Stimulated activated CD4-positive, alpha-beta T cell treated with anti-CD3 and anti-CD28 coated beads, Interleukin-12 subunit alpha, Interleukin-12 subunit beta, amount 100 ng/mL, for 4 hours (primary cell): ENCODE data around the gene TBC1D32.
"Not testable (repeated sequence)": the region's sequence is repeated elsewhere in the genome, so short reads cannot be mapped to it uniquely, and the experiment has no call there.

Experiments
- DNase-seq: peaks from one replicate; pipeline ENCODE4 v3.0.0-alpha.2; 2020

Gene TBC1D32

GRCh38 chr6:121216928-121217327 lies 117.4 kb downstream of the TBC1D32 start:
- DNase-seq, result no peak

GRCh38 chr6:121213341-121213740 lies 120.9 kb downstream of the TBC1D32 start:
- not testable (repeated sequence) for DNase-seq

GRCh38 chr6:121210943-121211342 lies 123.3 kb downstream of the TBC1D32 start:
- no peak for DNase-seq

GRCh38 chr6:121205569-121205968 lies 128.7 kb downstream of the TBC1D32 start:
- no peak for DNase-seq

GRCh38 chr6:121201105-121201504 lies 133.2 kb downstream of the TBC1D32 start:
- no peak for DNase-seq

- DNase-seq, result not testable (repeated sequence)
Observed at GRCh38 chr6:121196042-121196441, 138.2 kb downstream of the TBC1D32 start.

- no peak for DNase-seq
Observed at GRCh38 chr6:121190122-121190521, 144.2 kb downstream of the TBC1D32 start.

- DNase-seq, result no peak
Observed at GRCh38 chr6:121188356-121188755, 145.9 kb downstream of the TBC1D32 start.

- DNase-seq, result no peak
Observed at GRCh38 chr6:121187833-121188200, 146.5 kb downstream of the TBC1D32 start.

- no peak for DNase-seq
Observed at GRCh38 chr6:121187200-121187832, 147.0 kb downstream of the TBC1D32 start.

- no peak for DNase-seq
Observed at GRCh38 chr6:121183742-121184141, 150.5 kb downstream of the TBC1D32 start.

- no peak for DNase-seq
Observed at GRCh38 chr6:121175827-121176226, 158.5 kb downstream of the TBC1D32 start.

- DNase-seq, result not testable (repeated sequence)
Observed at GRCh38 chr6:121172451-121172850, 161.8 kb downstream of the TBC1D32 start.

- DNase-seq, result no peak
Observed at GRCh38 chr6:121171879-121172278, 162.4 kb downstream of the TBC1D32 start.

- DNase-seq, result no peak
Observed at GRCh38 chr6:121161886-121162285, 172.4 kb downstream of the TBC1D32 start.

- DNase-seq, result no peak
Observed at GRCh38 chr6:121160276-121160675, 174.0 kb downstream of the TBC1D32 start.

- no peak for DNase-seq
Observed at GRCh38 chr6:121158891-121159290, 175.4 kb downstream of the TBC1D32 start.

- DNase-seq, result no peak
Observed at GRCh38 chr6:121158438-121158837, 175.8 kb downstream of the TBC1D32 start.

- DNase-seq, result no peak
Observed at GRCh38 chr6:121157906-121158305, 176.4 kb downstream of the TBC1D32 start.

- DNase-seq, result no peak
Observed at GRCh38 chr6:121143476-121143875, 190.8 kb downstream of the TBC1D32 start.

GRCh38 chr6:121142093-121142492 lies 192.2 kb downstream of the TBC1D32 start:
- no peak for DNase-seq

GRCh38 chr6:121135425-121135824 lies 198.9 kb downstream of the TBC1D32 start:
- DNase-seq, result no peak

GRCh38 chr6:121134922-121135321 lies 199.4 kb downstream of the TBC1D32 start:
- no peak for DNase-seq

GRCh38 chr6:121124600-121124999 lies 209.7 kb downstream of the TBC1D32 start:
- DNase-seq, result no peak

- no peak for DNase-seq
Observed at GRCh38 chr6:121112356-121112755, 221.9 kb downstream of the TBC1D32 start.
